ENCODE data around the gene MATR3.

- TF ChIP-seq CTCF (IDR thresholded peaks at IDR 0.05; ENCODE audit: low read depth, low read length, poor library complexity, severe bottlenecking) (no peak), EZH2phosphoT487 (IDR thresholded peaks at IDR 0.05; ENCODE audit: borderline replicate concordance, low read length) (no peak)
Measured at GRCh38 chr5:139256820-139257219, 36.7 kb upstream of the MATR3 start.

All from DOHH2 (cell line).